Astrocyte of the spinal cord (primary cell): ENCODE measurements around the gene SINHCAF.
"Not testable (repeated sequence)": the region's sequence is repeated elsewhere in the genome, so short reads cannot be mapped to it uniquely, and the experiment has no call there.

ENCODE experiments used
- DNase-seq: peaks from one replicate; pipeline ENCODE4 v3.0.0; 2011; ENCODE audit warnings: low read depth, low spot score
- H3K4me3 ChIP-seq: 2 replicates; pipeline ENCODE4 v1.5.1; 2011; ENCODE audit warnings: low read depth, mild to moderate bottlenecking, low read length, moderate library complexity
- in situ Hi-C: cut with HindIII; loops from 2 replicates; pipeline ENCODE4 v1.10.0; 2017; ENCODE audit warnings: low sequenced_read_pairs
- TF ChIP-seq, protein P1 (sequence below): IDR thresholded peaks from 2 replicates; pipeline ENCODE4 v1.5.1; 2012; ENCODE audit warnings: low read depth, mild to moderate bottlenecking, low read length, inconsistent platforms

The SINHCAF gene

DNA sequence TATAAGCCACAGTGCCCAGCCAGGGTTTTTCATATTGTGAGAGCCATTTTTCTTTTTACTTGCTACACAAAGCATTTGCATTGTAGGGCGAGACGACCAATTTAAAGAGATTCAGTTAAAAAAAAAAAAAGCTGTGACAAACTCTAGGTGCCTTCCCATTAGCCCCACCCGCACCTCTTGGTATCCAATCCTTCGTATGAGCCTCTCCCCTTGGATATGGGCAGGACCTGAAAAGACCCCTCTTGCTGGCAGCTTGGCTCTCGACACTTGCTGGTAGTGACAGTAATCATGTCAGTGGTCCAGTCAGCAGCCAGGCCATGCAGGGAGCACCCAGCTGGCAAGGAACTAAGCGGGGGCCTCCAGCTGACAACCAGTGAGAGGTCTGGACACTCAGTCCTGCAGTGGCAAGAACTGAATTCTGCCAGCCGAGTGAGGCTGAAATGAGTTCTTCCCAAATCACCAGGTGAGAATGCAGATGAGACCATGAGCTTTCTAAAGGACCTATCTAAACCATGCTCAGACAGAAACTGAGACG lies 46.5 kb downstream of the SINHCAF start:
- DNase-seq, result no peak
- TF ChIP-seq, protein P1, sequence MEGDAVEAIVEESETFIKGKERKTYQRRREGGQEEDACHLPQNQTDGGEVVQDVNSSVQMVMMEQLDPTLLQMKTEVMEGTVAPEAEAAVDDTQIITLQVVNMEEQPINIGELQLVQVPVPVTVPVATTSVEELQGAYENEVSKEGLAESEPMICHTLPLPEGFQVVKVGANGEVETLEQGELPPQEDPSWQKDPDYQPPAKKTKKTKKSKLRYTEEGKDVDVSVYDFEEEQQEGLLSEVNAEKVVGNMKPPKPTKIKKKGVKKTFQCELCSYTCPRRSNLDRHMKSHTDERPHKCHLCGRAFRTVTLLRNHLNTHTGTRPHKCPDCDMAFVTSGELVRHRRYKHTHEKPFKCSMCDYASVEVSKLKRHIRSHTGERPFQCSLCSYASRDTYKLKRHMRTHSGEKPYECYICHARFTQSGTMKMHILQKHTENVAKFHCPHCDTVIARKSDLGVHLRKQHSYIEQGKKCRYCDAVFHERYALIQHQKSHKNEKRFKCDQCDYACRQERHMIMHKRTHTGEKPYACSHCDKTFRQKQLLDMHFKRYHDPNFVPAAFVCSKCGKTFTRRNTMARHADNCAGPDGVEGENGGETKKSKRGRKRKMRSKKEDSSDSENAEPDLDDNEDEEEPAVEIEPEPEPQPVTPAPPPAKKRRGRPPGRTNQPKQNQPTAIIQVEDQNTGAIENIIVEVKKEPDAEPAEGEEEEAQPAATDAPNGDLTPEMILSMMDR, result no peak
- no peak overlapping the region for H3K4me3 ChIP-seq
- in situ Hi-C loops, result no loop called here

DNA sequence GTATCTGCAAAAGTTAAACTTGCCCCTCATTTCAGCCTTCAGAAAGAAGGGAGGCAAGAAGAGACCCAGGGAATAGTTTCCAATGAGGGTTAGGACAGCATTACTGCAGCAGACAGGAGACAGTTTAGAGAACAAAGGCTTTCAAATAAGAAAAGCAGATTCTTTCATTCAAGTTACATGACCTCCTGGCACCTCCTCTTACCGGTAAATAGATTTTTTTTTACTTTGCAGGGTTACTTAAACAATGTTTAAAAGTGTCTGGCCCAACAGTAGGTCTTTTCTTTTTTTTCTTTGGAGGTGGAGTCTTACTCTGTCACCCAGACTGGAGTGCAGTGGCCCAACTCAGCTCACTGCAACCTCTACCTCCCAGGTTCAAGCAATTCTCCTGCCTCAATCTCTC lies 47.1 kb downstream of the SINHCAF start:
- TF ChIP-seq, protein P1, result no peak
- DNase-seq, result no peak
- H3K4me3 ChIP-seq, result no peak overlapping the region
- in situ Hi-C loops, result no loop called here

DNA sequence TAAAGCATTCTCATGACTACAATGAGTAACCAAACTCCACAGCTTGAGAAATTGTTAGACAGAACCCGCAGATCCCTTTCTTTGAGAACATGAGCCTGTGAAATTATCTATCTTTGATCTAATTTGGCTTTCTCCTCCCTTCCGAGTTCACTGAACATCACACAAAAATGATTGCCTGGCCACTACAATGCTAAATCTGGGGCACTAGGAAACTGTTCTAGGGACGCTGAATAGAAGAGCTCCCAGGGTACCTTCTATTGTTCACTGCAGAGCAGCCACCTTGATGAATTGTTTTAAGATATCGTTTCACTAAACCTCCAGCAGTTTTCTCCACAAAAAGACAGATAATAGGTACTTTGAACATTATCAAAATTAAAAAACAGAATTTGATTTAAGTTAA lies 47.5 kb downstream of the SINHCAF start:
- in situ Hi-C loops, result no loop called here
- TF ChIP-seq, protein P1, result no peak
- no peak for DNase-seq
- H3K4me3 ChIP-seq, result no peak overlapping the region

DNA sequence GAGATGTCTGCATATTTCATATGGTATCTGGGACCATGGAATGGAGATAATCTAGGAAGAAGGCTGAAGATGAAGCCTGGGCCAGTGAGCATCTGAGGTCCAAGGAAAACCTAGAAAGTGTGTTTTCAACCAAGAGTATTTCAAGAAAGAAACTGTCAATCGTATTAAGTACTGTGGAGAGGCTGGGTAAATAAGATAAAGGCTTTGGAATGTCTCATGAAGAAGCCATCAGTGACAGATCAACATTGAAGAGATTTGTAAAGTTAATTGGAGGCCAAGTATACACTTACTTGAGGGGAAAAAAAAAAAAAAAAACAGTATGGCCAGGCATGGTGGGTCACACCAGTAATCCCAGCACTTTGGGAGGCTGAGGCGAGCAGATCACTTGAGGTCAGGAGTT lies 48.9 kb downstream of the SINHCAF start:
- H3K4me3 ChIP-seq, result no peak overlapping the region
- TF ChIP-seq, protein P1, result no peak
- in situ Hi-C loops, result no loop called here
- DNase-seq, result no peak

DNA sequence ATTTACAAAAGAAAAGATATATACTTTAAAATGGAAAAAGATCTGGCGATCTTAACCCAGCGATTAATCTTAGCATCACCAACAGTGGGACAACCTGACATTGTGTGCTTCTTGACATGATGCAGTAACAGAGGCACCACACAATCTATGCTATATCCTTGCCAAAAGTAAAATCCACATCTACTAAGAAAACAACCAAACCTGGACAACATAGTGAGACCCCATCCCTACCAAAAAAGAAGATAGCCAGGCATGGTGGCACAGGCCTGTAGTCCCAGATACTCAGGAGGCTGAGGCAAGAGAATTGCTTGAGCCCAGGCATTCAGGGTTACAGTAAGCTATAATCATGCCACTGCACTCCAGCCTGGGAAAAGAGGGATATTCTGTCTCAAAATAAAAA lies 50.5 kb downstream of the SINHCAF start:
- no peak overlapping the region for H3K4me3 ChIP-seq
- in situ Hi-C loops, result no loop called here
- no peak for DNase-seq
- TF ChIP-seq, protein P1, result no peak

DNA sequence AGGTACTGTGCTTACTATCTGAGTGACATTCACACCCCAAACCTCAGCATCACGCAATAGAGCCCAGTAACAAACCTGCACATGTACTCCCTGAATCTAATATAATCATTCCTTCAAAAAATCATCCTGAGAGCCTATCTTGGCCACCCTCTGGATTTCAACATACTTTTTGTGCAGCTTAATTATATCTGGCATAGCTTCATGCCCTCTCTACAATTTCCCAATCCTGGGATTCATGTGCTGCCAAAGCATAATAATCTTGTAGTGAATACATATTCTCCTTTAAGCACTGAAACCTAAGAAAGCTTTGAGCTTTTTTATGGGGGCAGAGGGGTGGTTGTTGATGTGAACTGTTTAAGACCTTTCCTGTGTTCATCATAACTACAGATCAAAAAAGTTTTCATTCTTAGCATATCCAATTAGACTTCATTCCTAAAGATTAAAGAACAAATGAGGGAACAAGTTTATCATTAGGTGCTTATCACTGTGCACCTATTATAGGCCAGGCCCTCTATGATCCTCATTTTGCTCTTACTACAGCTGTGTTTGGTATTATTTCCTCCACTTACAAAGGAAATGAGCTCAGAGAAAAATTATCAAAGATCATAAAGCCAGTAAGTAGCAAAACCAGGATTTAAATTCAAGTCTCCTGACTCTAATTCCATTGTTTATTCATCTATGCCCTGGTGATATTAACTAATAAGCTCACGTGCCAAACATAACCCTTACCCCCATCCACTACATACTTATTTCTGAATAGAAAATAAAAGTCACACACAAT lies 51.2 kb downstream of the SINHCAF start:
- in situ Hi-C loops, result no loop called here
- TF ChIP-seq, protein P1, result no peak
- H3K4me3 ChIP-seq, result no peak overlapping the region
- DNase-seq, result no peak

DNA sequence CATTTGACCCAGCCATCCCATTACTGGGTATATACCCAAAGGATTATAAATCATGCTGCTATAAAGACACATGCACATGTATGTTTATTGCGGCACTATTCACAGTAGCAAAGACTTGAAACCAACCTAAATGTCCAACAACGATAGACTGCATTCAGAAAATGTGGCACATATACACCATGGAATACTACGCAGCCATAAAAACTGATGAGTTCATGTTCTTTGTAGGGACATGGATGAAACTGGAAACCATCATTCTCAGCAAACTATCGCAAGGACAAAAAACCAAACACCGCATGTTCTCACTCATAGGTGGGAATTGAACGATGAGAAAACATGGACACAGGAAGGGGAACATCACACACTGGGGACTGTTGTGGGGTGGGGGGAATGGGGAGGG lies 52.2 kb downstream of the SINHCAF start:
- in situ Hi-C loops, H3K4me3 ChIP-seq, DNase-seq: not testable (repeated sequence)
